ENCODE measurements around the gene SENP2. TPM values are rescaled to one million over a fixed set of nuclear protein-coding genes. Genes with fewer than 3 reads are reported as not detected.

The SENP2 gene
- polyA plus RNA-seq, 1 experiment: 9.9 TPM

- no peak for TF ChIP-seq CTCF (IDR thresholded peaks at IDR 0.05; ENCODE audit: insufficient read depth, low read depth, low read length)
- POLR2A ChIA-PET: no interaction called here
- H3K36me3 ChIP-seq (ENCODE audit: control insufficient read depth, insufficient read depth, low read length): no peaks in the 10 kb centered on the region
- DNase-seq (ENCODE audit: low read depth): no peak
- CTCF ChIA-PET: interaction anchor here (0.8 to 4.8 kb wide), 15 partner anchors 9 to 201 kb away, joined by 3 to 40 read pairs (median 5); partner anchors contain the start of genes MAP3K13 and TMEM41A
- H3K27me3 ChIP-seq (ENCODE audit: control insufficient read depth, insufficient read depth, low read length): no peaks in the 10 kb centered on the region
- no peak overlapping the region for H3K4me3 ChIP-seq (ENCODE audit: low read depth, low read length)
Measured at GRCh38 chr3:185558395-185558794, 27.7 kb upstream of the SENP2 start.

- Histone ChIP-seq H3K27me3 (ENCODE audit: control insufficient read depth, insufficient read depth, low read length) (no peaks in the 10 kb centered on the region), H3K4me3 (ENCODE audit: low read depth, low read length) (no peak overlapping the region), H3K36me3 (ENCODE audit: control insufficient read depth, insufficient read depth, low read length) (no peaks in the 10 kb centered on the region)
- CTCF ChIA-PET: interaction anchor here (0.8 to 4.8 kb wide), 15 partner anchors 16 to 383 kb away, joined by 3 to 40 read pairs (median 4); no protein-coding TSS in a partner anchor
- no peak for DNase-seq (ENCODE audit: low read depth)
- TF ChIP-seq CTCF (IDR thresholded peaks at IDR 0.05; ENCODE audit: insufficient read depth, low read depth, low read length): no peak
- POLR2A ChIA-PET: no interaction called here
Measured at GRCh38 chr3:185559706-185560090, 26.4 kb upstream of the SENP2 start.

- Histone ChIP-seq H3K36me3 (ENCODE audit: control insufficient read depth, insufficient read depth, low read length) (no peaks in the 10 kb centered on the region), H3K4me3 (ENCODE audit: low read depth, low read length) (no peak overlapping the region), H3K27me3 (ENCODE audit: control insufficient read depth, insufficient read depth, low read length) (no peaks in the 10 kb centered on the region)
- no peak for TF ChIP-seq CTCF (IDR thresholded peaks at IDR 0.05; ENCODE audit: insufficient read depth, low read depth, low read length)
- ChIA-PET POLR2A (no interaction called here), CTCF (interaction anchor here (0.8 to 4.8 kb wide), 4 partner anchors 15 to 384 kb away, joined by 3 to 40 read pairs (median 7); no protein-coding TSS in a partner anchor)
- no peak for DNase-seq (ENCODE audit: low read depth)
Measured at GRCh38 chr3:185560676-185561075, 25.4 kb upstream of the SENP2 start.

- Histone ChIP-seq H3K27me3 (ENCODE audit: control insufficient read depth, insufficient read depth, low read length) (no peaks in the 10 kb centered on the region), H3K4me3 (ENCODE audit: low read depth, low read length) (no peak overlapping the region), H3K36me3 (ENCODE audit: control insufficient read depth, insufficient read depth, low read length) (no peaks in the 10 kb centered on the region)
- POLR2A ChIA-PET: interaction anchor here (0.6 kb wide), 1 partner anchor 250 kb away, joined by 8 read pairs; no protein-coding TSS in a partner anchor
- TF ChIP-seq CTCF (IDR thresholded peaks at IDR 0.05; ENCODE audit: insufficient read depth, low read depth, low read length): no peak
- CTCF ChIA-PET: interaction anchor here (1.1 to 4.8 kb wide), 2 partner anchors 14 to 99 kb away, joined by 3 to 40 read pairs; no protein-coding TSS in a partner anchor
- no peak for DNase-seq (ENCODE audit: low read depth)
Measured at GRCh38 chr3:185561374-185561943, 24.6 kb upstream of the SENP2 start.

GRCh38 chr3:185561958-185562357 lies 24.1 kb upstream of the SENP2 start:
- no peak for DNase-seq (ENCODE audit: low read depth)
- no peak overlapping the region for H3K4me3 ChIP-seq (ENCODE audit: low read depth, low read length)
- ChIA-PET POLR2A (interaction anchor here (0.6 kb wide), 1 partner anchor 249 kb away, joined by 8 read pairs; no protein-coding TSS in a partner anchor), CTCF (interaction anchor here (4.8 kb wide), 1 partner anchor 14 kb away, joined by 40 read pairs; no protein-coding TSS in a partner anchor)
- H3K36me3 ChIP-seq (ENCODE audit: control insufficient read depth, insufficient read depth, low read length): no peaks in the 10 kb centered on the region
- H3K27me3 ChIP-seq (ENCODE audit: control insufficient read depth, insufficient read depth, low read length): no peaks in the 10 kb centered on the region
- TF ChIP-seq CTCF (IDR thresholded peaks at IDR 0.05; ENCODE audit: insufficient read depth, low read depth, low read length): no peak
